ENCODE results near the gene TRAF2. TPM values are rescaled to one million over a fixed set of nuclear protein-coding genes. Genes with fewer than 3 reads are reported as not detected.

Gene TRAF2
- total and polyA plus RNA-seq, 2 of the 13 experiments (the other 11 are each of a cell fraction or from before 2014, with no cell fraction given) = 12.4 to 13.6 TPM

DNA sequence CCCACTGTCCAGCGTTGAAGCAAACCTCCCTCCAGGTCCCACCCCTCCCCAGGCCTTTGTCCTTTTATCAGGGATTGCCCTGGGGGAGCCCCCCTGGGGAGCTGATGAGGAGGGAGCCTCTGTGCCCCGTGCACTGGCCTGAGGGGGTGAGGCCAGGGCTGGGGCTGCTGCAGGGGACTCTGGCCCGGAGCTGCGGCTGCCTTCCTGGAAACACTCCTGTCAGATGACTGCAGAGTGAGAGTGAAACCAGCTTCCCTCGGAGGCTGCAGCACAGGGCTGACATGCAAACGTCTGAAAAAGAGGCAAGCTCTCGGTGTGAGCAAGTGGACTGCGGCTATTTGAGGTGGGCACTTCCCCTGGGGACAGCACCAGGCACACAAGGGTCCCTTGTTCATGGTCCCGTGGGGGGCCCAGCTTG, 4.6 kb upstream of the TRAF2 start (continued):
- TF ChIP-seq, protein P1, sequence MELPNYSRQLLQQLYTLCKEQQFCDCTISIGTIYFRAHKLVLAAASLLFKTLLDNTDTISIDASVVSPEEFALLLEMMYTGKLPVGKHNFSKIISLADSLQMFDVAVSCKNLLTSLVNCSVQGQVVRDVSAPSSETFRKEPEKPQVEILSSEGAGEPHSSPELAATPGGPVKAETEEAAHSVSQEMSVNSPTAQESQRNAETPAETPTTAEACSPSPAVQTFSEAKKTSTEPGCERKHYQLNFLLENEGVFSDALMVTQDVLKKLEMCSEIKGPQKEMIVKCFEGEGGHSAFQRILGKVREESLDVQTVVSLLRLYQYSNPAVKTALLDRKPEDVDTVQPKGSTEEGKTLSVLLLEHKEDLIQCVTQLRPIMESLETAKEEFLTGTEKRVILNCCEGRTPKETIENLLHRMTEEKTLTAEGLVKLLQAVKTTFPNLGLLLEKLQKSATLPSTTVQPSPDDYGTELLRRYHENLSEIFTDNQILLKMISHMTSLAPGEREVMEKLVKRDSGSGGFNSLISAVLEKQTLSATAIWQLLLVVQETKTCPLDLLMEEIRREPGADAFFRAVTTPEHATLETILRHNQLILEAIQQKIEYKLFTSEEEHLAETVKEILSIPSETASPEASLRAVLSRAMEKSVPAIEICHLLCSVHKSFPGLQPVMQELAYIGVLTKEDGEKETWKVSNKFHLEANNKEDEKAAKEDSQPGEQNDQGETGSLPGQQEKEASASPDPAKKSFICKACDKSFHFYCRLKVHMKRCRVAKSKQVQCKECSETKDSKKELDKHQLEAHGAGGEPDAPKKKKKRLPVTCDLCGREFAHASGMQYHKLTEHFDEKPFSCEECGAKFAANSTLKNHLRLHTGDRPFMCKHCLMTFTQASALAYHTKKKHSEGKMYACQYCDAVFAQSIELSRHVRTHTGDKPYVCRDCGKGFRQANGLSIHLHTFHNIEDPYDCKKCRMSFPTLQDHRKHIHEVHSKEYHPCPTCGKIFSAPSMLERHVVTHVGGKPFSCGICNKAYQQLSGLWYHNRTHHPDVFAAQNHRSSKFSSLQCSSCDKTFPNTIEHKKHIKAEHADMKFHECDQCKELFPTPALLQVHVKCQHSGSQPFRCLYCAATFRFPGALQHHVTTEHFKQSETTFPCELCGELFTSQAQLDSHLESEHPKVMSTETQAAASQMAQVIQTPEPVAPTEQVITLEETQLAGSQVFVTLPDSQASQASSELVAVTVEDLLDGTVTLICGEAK (IDR thresholded peaks at IDR 0.05) = no peak
- TF ChIP-seq, protein P1 (CRISPR knock-in tag; IDR thresholded peaks at IDR 0.05) = no peak
- TF ChIP-seq SIN3A (IDR thresholded peaks at IDR 0.05; ENCODE audit: borderline replicate concordance, low read depth, low read length) (0 out of 2 replicates have a peak, but pooled peaks have one; percentile 29), ETV6 (CRISPR knock-in tag; conservative IDR thresholded peaks at IDR 0.05) (no peak), BCL6 (CRISPR knock-in tag; IDR thresholded peaks at IDR 0.05) (peak; percentile 70; the same call in 1 of the 2 replicates), ZNF605 (CRISPR knock-in tag; IDR thresholded peaks at IDR 0.05) (peak; percentile 15; the same call in 1 of the 2 replicates), PHF20 (CRISPR knock-in tag; IDR thresholded peaks at IDR 0.05) (0 out of 2 replicates have a peak, but pooled peaks have one; percentile 11), RBM39 (IDR thresholded peaks at IDR 0.05; ENCODE audit: low read depth, low read length, poor library complexity, severe bottlenecking) (no peak), RFXAP (CRISPR knock-in tag; IDR thresholded peaks at IDR 0.05; ENCODE audit: borderline replicate concordance) (0 out of 2 replicates have a peak, but pooled peaks have one; percentile 19), ELF3 (CRISPR knock-in tag; IDR thresholded peaks at IDR 0.05) (0 out of 2 replicates have a peak, but pooled peaks have one; percentile 25)
- TF ChIP-seq, protein P2, sequence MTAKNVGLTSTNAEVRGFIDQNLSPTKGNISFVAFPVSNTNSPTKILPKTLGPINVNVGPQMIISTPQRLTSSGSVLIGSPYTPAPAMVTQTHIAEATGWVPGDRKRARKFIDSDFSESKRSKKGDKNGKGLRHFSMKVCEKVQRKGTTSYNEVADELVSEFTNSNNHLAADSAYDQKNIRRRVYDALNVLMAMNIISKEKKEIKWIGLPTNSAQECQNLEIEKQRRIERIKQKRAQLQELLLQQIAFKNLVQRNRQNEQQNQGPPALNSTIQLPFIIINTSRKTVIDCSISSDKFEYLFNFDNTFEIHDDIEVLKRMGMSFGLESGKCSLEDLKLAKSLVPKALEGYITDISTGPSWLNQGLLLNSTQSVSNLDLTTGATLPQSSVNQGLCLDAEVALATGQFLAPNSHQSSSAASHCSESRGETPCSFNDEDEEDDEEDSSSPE (CRISPR knock-in tag; IDR thresholded peaks at IDR 0.05) = 0 out of 2 replicates have a peak, but pooled peaks have one; percentile 23
- TF ChIP-seq, protein P3, sequence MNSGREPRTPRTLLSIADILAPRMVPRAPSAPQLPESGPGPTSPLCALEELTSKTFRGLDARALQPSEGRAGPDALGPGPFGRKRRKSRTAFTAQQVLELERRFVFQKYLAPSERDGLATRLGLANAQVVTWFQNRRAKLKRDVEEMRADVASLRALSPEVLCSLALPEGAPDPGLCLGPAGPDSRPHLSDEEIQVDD (CRISPR knock-in tag; IDR thresholded peaks at IDR 0.05; ENCODE audit: borderline replicate concordance) = no peak
- TF ChIP-seq, protein P4, sequence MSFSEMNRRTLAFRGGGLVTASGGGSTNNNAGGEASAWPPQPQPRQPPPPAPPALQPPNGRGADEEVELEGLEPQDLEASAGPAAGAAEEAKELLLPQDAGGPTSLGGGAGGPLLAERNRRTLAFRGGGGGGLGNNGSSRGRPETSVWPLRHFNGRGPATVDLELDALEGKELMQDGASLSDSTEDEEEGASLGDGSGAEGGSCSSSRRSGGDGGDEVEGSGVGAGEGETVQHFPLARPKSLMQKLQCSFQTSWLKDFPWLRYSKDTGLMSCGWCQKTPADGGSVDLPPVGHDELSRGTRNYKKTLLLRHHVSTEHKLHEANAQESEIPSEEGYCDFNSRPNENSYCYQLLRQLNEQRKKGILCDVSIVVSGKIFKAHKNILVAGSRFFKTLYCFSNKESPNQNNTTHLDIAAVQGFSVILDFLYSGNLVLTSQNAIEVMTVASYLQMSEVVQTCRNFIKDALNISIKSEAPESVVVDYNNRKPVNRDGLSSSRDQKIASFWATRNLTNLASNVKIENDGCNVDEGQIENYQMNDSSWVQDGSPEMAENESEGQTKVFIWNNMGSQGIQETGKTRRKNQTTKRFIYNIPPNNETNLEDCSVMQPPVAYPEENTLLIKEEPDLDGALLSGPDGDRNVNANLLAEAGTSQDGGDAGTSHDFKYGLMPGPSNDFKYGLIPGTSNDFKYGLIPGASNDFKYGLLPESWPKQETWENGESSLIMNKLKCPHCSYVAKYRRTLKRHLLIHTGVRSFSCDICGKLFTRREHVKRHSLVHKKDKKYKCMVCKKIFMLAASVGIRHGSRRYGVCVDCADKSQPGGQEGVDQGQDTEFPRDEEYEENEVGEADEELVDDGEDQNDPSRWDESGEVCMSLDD (CRISPR knock-in tag; IDR thresholded peaks at IDR 0.05; ENCODE audit: borderline replicate concordance) = peak; percentile 47; the same call in 1 of the 2 replicates
- TF ChIP-seq, protein P5, sequence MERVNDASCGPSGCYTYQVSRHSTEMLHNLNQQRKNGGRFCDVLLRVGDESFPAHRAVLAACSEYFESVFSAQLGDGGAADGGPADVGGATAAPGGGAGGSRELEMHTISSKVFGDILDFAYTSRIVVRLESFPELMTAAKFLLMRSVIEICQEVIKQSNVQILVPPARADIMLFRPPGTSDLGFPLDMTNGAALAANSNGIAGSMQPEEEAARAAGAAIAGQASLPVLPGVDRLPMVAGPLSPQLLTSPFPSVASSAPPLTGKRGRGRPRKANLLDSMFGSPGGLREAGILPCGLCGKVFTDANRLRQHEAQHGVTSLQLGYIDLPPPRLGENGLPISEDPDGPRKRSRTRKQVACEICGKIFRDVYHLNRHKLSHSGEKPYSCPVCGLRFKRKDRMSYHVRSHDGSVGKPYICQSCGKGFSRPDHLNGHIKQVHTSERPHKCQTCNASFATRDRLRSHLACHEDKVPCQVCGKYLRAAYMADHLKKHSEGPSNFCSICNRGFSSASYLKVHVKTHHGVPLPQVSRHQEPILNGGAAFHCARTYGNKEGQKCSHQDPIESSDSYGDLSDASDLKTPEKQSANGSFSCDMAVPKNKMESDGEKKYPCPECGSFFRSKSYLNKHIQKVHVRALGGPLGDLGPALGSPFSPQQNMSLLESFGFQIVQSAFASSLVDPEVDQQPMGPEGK (CRISPR knock-in tag; IDR thresholded peaks at IDR 0.05) = peak; percentile 63
